Osteoblast (primary cell): ENCODE measurements around the gene ADIPOR2. TPM values are rescaled to one million over a fixed set of nuclear protein-coding genes. Genes with fewer than 3 reads are reported as not detected.

Experiments
- DNase-seq: peaks from one replicate; pipeline ENCODE4 v3.0.0; 2011; ENCODE audit warnings: low spot score, mixed read lengths; ENCODE audit not compliant: insufficient read length; ENCODE audit errors: missing footprints
- H2AFZ ChIP-seq: 2 replicates; pipeline ENCODE4 v1.6.0; 2011; ENCODE audit warnings: mild to moderate bottlenecking, low read length
- H3K27ac ChIP-seq: 2 replicates; pipeline ENCODE4 v1.5.1; 2011; ENCODE audit warnings: mild to moderate bottlenecking, low read depth, low read length, moderate library complexity
- H3K27me3 ChIP-seq: 2 replicates; pipeline ENCODE4 v1.6.0; 2012; ENCODE audit warnings: mild to moderate bottlenecking, control low read depth, inconsistent platforms, low read length, moderate library complexity; ENCODE audit not compliant: insufficient read depth
- H3K36me3 ChIP-seq: 2 replicates; pipeline ENCODE4 v1.5.1; 2011; ENCODE audit warnings: mild to moderate bottlenecking, low read length, control low read depth, moderate library complexity; ENCODE audit not compliant: insufficient read depth
- H3K4me1 ChIP-seq: 2 replicates; pipeline ENCODE4 v1.5.1; 2011; ENCODE audit warnings: mild to moderate bottlenecking, low read length, control low read depth, moderate library complexity; ENCODE audit not compliant: insufficient read depth
- H3K4me2 ChIP-seq: 2 replicates; pipeline ENCODE4 v1.6.0; 2011; ENCODE audit warnings: mild to moderate bottlenecking, low read length; ENCODE audit not compliant: insufficient read depth
- H3K4me3 ChIP-seq: fragments of 200-600 bp; sonication (generic); 3 replicates; pipeline ENCODE4 v1.5.1; 2012; ENCODE audit warnings: mild to moderate bottlenecking, low read length, inconsistent platforms; ENCODE audit not compliant: insufficient read depth
- H3K79me2 ChIP-seq: 2 replicates; pipeline ENCODE4 v1.6.0; 2012; ENCODE audit warnings: mild to moderate bottlenecking, low read length, control low read depth, inconsistent platforms; ENCODE audit not compliant: insufficient read depth
- H3K9me3 ChIP-seq: 2 replicates; pipeline ENCODE4 v1.5.1; 2011; ENCODE audit warnings: low read depth, low read length, control low read depth
- H4K20me1 ChIP-seq: 2 replicates; pipeline ENCODE4 v1.6.0; 2012; ENCODE audit warnings: mild to moderate bottlenecking, low read length, control low read depth; ENCODE audit not compliant: insufficient read depth
- total RNA-seq: library from RNA; depleted of rRNA; stranded (reverse); fragments of >200 nt; gene quantifications from 2 replicates; pipeline ENCODE4 v1.2.3, GENCODE V29; 2012
- TF ChIP-seq, protein P1 (sequence below): IDR thresholded peaks from 2 replicates; pipeline ENCODE4 v1.5.1; 2011; ENCODE audit warnings: mild to moderate bottlenecking, low read depth, low read length, moderate library complexity; ENCODE audit errors: extremely low read depth

Gene ADIPOR2
- total RNA-seq, 1 donor, result 32.2 TPM

GRCh38 chr12:1761857-1762256, 71.0 kb downstream of the ADIPOR2 start:
- Histone ChIP-seq H3K9me3 (no peaks in the 10 kb centered on the region), H3K27me3 (no peaks in the 10 kb centered on the region), H3K36me3 (no peaks in the 10 kb centered on the region), H3K27ac (no peak overlapping the region), H3K4me3 (no peak overlapping the region), H3K79me2 (peaks cover 23% of the 10 kb centered on the region), H4K20me1 (peaks cover 3% of the 10 kb centered on the region), H2AFZ (no peak overlapping the region), H3K4me2 (no peak overlapping the region), H3K4me1 (no peaks in the 10 kb centered on the region)
- TF ChIP-seq, protein P1, sequence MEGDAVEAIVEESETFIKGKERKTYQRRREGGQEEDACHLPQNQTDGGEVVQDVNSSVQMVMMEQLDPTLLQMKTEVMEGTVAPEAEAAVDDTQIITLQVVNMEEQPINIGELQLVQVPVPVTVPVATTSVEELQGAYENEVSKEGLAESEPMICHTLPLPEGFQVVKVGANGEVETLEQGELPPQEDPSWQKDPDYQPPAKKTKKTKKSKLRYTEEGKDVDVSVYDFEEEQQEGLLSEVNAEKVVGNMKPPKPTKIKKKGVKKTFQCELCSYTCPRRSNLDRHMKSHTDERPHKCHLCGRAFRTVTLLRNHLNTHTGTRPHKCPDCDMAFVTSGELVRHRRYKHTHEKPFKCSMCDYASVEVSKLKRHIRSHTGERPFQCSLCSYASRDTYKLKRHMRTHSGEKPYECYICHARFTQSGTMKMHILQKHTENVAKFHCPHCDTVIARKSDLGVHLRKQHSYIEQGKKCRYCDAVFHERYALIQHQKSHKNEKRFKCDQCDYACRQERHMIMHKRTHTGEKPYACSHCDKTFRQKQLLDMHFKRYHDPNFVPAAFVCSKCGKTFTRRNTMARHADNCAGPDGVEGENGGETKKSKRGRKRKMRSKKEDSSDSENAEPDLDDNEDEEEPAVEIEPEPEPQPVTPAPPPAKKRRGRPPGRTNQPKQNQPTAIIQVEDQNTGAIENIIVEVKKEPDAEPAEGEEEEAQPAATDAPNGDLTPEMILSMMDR, result no peak
- DNase-seq, result no peak

DNA sequence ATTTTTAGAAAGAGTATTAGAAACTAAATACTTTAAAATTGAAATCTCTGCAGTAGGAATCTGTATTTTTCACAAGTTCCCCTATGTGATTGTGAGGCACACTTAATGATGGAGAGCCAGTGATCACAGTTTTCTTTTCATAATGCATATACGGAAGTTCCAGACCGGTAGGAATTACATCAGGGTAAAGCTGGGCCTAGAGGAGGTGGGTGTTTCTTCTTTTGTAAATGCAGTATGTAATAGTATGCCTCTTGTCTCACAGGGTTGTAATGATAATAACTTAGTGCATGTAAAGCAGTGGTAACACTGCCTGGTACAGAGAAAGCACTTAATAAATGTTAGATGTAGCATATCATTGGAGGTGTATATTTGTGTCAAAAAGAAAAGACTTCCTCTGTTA, 72.3 kb downstream of the ADIPOR2 start:
- TF ChIP-seq, protein P1, result no peak
- H3K79me2 ChIP-seq, result peaks cover 22% of the 10 kb centered on the region

GRCh38 chr12:1766110-1766509, 75.2 kb downstream of the ADIPOR2 start:
- Histone ChIP-seq H3K4me3 (no peak overlapping the region), H3K79me2 (peaks cover 25% of the 10 kb centered on the region), H3K27ac (no peak overlapping the region), H3K4me2 (no peak overlapping the region), H2AFZ (no peak overlapping the region), H4K20me1 (no peaks in the 10 kb centered on the region), H3K27me3 (no peaks in the 10 kb centered on the region), H3K36me3 (no peaks in the 10 kb centered on the region), H3K4me1 (no peaks in the 10 kb centered on the region), H3K9me3 (no peaks in the 10 kb centered on the region)
- DNase-seq, result no peak
- TF ChIP-seq, protein P1, result no peak

More for the DNA sequence above, 72.3 kb downstream of the ADIPOR2 start:
- no peak overlapping the region for H2AFZ ChIP-seq
- H3K27me3 ChIP-seq, result no peaks in the 10 kb centered on the region
- no peaks in the 10 kb centered on the region for H3K4me1 ChIP-seq
- no peak overlapping the region for H3K4me3 ChIP-seq
- H3K9me3 ChIP-seq, result no peaks in the 10 kb centered on the region
- no peaks in the 10 kb centered on the region for H4K20me1 ChIP-seq
- no peak overlapping the region for H3K4me2 ChIP-seq
- no peak for DNase-seq
- no peaks in the 10 kb centered on the region for H3K36me3 ChIP-seq
- H3K27ac ChIP-seq, result no peak overlapping the region

DNA sequence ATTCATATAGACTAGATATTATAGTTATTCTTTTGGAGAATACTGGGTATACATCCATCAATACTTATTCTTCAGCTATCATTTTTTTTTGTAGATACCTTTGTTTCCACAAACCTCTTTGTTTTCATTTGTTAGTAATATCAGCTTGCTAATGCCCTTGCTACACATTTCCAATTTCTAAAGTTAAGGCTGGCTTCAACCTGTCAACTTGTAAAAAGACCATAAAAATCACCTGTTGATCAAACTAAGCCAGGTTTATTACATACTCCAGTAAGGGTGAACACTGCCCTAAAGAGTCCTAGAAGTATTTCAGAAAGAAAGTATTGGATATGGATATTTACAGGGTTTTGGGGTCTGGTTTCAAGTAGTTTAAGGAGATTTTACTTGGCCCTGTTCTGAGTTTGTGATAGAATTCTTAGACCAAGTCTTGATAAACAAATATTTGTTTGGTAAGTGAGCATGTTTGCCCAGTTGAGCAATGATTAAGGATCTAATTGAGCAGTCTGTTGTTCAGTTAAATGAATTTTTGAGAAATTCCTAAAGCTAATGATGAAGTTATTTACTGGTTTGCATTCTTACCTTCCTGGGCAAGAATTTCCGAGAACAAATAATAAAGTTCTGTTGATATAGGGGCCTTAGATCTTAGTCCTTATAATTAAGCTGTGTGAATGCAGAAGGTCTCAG, 76.7 kb downstream of the ADIPOR2 start:
- Histone ChIP-seq H3K79me2 (peaks cover 19% of the 10 kb centered on the region), H3K36me3 (no peaks in the 10 kb centered on the region), H3K4me1 (no peaks in the 10 kb centered on the region), H4K20me1 (no peaks in the 10 kb centered on the region), H3K27me3 (no peaks in the 10 kb centered on the region), H3K4me2 (no peak overlapping the region), H3K9me3 (no peaks in the 10 kb centered on the region), H3K4me3 (no peak overlapping the region), H3K27ac (no peak overlapping the region), H2AFZ (no peak overlapping the region)
- no peak for DNase-seq
- TF ChIP-seq, protein P1, result no peak
